GM21576 (cell line): Measurements from ENCODE around the gene TMEM207.
"Not testable (repeated sequence)": the region's sequence is repeated elsewhere in the genome, so short reads cannot be mapped to it uniquely, and the experiment has no call there.

ENCODE experiments used
- ATAC-seq: cut with Tn5 transposase; IDR thresholded peaks from one replicate; pipeline ENCODE4 v1.9.1; 2021; ENCODE audit warnings: mild to moderate bottlenecking, moderate library complexity; ENCODE audit not compliant: unreplicated experiment

TMEM207 gene

DNA sequence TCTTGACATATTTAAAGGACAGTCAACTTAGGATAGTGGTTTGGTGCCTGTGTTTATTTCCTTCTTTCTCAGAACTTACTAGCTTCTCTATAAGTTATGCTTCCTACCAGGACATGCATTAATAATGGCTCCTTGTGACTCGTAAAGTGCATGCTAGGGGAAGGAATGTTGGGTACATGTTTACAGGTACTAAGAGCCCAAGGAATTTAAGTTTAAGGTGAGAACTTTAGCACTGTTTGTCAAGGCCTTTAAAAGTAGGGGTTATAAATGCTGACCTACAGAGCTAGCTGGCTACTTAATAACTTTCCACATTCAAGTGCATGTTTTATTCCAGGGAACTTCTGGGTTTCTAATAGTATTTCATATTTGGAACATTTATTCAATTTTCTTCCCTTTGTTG, at the start of gene TMEM207:
Gene TMEM207, minus strand, starts transcription at position 101 of the 400 bp plus-strand sequence. Its CDS starts 92 bp downstream, at position 9.
- no peak for ATAC-seq

- no peak for ATAC-seq
Measured at GRCh38 chr3:190499122-190499521, 49.4 kb upstream of the TMEM207 start.

GRCh38 chr3:190498293-190498692, 48.6 kb upstream of the TMEM207 start:
- no peak for ATAC-seq

DNA sequence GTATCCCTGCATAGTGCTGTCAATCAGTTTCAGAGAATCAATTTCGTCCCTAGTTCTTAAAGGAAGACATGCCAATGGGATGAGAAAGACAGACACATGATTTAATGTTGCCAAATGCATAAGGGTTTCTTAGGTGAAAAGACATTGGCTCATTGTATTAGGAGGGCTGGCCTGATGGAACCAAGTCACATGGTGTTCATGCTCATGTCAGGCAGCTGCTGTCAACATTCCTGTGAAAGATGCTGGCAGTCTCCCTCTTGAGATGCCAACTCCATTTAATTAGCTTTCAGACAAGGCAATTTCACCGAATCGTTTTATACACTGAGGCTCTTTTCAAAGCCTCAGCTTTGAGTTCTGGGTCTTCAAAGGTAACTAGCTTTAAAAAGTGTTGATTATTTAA, 48.1 kb upstream of the TMEM207 start:
- no peak for ATAC-seq

DNA sequence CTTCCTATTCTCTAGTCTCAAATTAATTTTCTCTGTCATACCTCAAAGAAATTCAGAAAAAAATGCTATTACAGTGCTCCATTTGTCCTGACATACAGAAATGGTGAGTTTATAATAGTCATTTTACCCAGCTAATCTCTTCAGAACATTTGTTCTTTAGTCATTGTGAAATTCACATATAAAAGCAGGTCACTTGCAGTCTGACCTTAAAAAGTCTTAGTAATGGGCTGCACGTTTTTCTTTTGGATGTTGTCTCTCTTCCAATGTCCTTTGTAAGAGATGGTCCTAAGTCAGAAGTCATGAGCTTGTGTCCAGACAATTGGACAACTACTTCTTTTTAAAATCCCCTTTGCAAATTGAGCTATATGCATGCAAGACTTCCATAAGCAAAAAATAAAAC, 47.2 kb upstream of the TMEM207 start:
- no peak for ATAC-seq

DNA sequence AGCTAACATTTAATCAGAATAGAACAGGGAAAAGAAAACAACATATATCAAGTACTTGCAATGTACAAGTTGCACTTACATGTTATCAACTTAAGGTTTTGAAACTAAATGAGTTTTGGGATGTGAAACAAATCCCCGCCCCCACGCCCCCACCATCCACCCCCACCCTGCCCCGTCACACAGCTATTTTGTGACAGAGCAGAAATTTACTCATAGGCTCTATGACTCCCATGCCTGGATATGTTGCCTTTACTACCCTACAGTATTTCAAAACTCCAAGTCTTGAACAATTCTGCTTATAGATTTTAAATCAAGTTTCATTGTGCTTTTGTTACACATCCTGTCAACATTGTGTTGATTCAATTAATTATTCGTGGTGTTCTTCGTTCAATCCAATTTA, 46.1 kb upstream of the TMEM207 start:
- no peak for ATAC-seq

GRCh38 chr3:190495354-190495753, 45.7 kb upstream of the TMEM207 start:
- ATAC-seq: no peak

- no peak for ATAC-seq
Measured at GRCh38 chr3:190494907-190495306, 45.2 kb upstream of the TMEM207 start.

- no peak for ATAC-seq
Measured at GRCh38 chr3:190492966-190493365, 43.3 kb upstream of the TMEM207 start.

DNA sequence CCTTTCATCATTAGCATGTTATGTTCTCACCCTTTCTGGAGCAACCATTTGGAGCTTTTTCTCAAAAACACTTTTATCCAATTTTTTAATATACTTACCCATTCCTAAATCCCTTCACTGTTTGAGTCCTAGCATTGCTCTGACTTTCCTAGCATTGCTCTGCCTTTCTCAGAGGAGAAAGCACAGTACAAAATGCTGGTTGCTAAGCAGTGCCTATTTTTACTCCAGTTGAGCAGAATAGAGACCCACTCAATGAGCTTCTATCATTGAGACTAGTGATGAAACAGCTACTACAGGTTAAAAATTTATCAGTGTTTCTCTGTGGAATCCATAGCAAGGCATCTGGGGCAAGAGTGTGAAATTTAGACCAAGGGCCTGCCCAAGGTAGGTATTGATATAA, 42.4 kb upstream of the TMEM207 start:
- ATAC-seq: no peak

GRCh38 chr3:190491533-190492054, 41.9 kb upstream of the TMEM207 start:
- no peak for ATAC-seq

DNA sequence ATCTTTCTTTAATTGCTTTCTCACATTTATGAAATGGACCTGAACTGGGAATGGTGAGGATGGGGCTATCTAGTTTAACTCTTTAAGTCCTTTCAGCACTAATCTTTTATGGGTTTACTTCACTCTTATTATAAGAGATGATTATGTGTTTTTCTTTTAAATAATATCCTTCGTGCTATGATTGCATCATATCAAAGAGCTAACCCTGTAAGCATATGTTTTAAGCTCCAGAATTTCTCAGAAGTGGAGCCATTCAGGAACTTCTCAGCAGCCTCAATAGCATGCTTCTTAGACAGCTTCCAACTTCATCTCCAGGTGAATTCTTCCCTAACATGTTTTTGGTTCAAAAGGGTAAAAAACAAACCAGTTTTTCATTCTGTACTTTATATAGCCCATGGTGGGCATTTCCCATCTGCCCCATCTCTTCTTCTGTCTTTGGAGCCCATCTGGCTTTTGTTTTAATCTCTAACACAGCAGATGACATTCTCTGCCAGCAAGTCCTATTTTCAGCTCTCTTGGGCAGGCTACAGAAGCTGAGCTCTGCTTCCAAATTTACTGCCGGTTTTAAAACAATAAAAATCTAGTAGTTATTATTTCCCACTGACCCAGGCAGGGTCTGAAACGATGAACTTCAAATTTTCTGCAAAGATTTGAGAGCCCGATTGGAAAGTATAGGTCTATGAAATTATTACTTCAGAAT, 37.4 kb upstream of the TMEM207 start:
- no peak for ATAC-seq

DNA sequence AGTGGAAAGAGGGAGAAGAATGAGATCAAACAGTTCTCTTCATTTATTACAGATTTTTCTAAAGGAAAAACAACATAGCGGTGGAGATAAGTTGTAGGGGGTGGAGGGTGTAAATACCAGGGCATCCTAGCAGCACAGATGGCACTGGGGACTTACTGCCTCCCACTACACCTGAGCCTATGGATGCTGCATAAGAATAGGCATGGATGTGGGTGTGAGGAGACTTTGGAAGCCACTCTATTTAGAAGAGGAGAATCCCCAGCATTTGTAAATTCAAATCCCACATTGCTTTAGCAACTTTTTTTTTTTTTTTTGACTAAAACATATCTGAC, 36.8 kb upstream of the TMEM207 start:
- ATAC-seq: no peak

- no peak for ATAC-seq
Measured at GRCh38 chr3:190485830-190486532, 36.3 kb upstream of the TMEM207 start.

DNA sequence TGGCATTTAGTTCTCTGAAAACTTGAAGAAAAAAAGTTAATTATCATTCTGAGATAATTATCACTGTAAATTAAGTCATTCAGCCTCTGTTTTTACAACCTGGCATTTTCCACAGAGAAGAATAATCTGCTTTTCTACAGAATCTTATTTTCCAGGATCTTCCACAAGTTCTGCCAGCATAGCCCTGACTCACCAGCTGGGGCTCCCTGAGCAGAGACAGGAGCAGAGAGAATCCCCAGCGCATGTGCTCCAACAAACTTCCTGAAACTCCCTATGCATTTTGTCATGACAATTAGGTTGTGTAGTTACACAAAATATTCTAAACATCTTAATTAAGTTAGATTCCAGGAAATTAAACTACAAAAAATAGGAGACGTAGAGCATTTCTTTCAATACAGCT, 32.1 kb upstream of the TMEM207 start:
- ATAC-seq: no peak

DNA sequence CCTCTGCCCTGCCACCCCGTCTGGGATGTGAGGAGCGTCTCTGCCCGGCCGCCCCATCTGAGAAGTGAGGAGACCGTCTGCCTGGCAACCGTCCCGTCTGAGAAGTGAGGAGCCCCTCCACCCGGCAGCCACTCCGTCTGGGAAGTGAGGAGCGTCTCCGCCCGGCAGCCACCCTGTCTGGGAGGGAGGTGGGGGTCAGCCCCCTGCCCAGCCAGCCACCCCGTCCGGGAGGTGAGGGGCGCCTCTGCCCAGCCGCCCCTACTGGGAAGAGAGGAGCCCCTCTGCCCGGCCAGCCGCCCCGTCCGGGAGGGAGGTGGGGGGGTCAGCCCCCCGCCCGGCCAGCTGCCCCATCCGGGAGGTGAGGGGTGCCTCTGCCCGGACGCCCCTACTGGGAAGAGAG, 23.6 kb upstream of the TMEM207 start:
- ATAC-seq: not testable (repeated sequence)

- ATAC-seq: no peak
Measured at GRCh38 chr3:190467922-190468321, 18.2 kb upstream of the TMEM207 start.

- no peak for ATAC-seq
Measured at GRCh38 chr3:190458040-190458439, 8.3 kb upstream of the TMEM207 start.

GRCh38 chr3:190456770-190457169, 7.1 kb upstream of the TMEM207 start:
- ATAC-seq: no peak

DNA sequence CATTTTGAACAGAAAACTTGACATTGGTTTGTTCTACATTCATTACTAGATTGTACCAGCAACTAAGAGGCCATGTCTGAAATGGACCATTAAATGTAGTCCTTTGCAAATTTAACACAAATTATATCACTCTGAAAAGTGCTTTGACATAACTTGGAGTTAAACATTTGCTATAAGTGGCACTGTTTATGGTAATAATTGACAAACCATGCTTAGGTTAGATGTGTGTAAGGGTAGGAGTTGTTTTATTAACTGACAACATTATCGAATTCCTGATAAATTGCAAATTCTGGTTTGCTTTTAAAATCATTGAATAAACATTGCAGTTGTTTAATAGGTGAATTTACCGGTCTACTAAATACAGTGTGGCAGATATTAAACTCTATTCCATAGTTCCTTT, 6.1 kb upstream of the TMEM207 start:
- ATAC-seq: no peak

- no peak for ATAC-seq
Measured at GRCh38 chr3:190448256-190448655, 1.4 kb downstream of the TMEM207 start.

- ATAC-seq: no peak
Measured at GRCh38 chr3:190446573-190447279, 3.0 kb downstream of the TMEM207 start.
